ENCODE results near the gene PCSK5.

GRCh38 chr9:76198336-76198735, 307.9 kb downstream of the PCSK5 start:
- TF ChIP-seq CTCF (optimal IDR thresholded peaks at IDR 0.05 in 1 of 3, IDR thresholded peaks at IDR 0.05 in 1 of 3, conservative IDR thresholded peaks at IDR 0.05 in 1 of 3; ENCODE audit: extremely low read depth in 1 of 3, insufficient read depth in 2 of 3, low read length in 3 of 3) (no peak), EZH2 (IDR thresholded peaks at IDR 0.05; ENCODE audit: low read length) (no peak)
